Keratinocyte (primary cell): Measurements from ENCODE around the gene TRIM27.
A peak's percentile ranks its signal among the peaks of the same experiment; 100 is the strongest.

Source experiments
- CTCF ChIP-seq, 3 experiments: IDR thresholded peaks in 1 of 3; conservative IDR thresholded peaks in 1 of 3; optimal IDR thresholded peaks in 1 of 3; 2 replicates in 2 of 3; 3 replicates in 1 of 3; pipeline versions ENCODE3 to v1.5.1; 2011; ENCODE audit warnings: low read length in 3 of 3, mild to moderate bottlenecking in 3 of 3, moderate library complexity in 2 of 3, control low read depth in 1 of 3, inconsistent platforms in 1 of 3; ENCODE audit not compliant: insufficient read depth in 2 of 3; ENCODE audit errors: extremely low read depth in 1 of 3
- EZH2 ChIP-seq: IDR thresholded peaks from one replicate; pipeline ENCODE4 v1.6.1; 2012; ENCODE audit warnings: inconsistent platforms, mild to moderate bottlenecking, low read length, moderate library complexity

GRCh38 chr6:28863604-28864325, 60.0 kb downstream of the TRIM27 start:
- TF ChIP-seq CTCF (optimal IDR thresholded peaks at IDR 0.05 in 1 of 3, IDR thresholded peaks at IDR 0.05 in 1 of 3, conservative IDR thresholded peaks at IDR 0.05 in 1 of 3; ENCODE audit: extremely low read depth in 1 of 3, insufficient read depth in 2 of 3, low read length in 3 of 3), result peak in 2 of 3 experiments; percentile 15 to 27
- no peak for TF ChIP-seq EZH2
